ENCODE data around the gene IL36A.

- TF ChIP-seq CTCF (IDR thresholded peaks at IDR 0.05) (no peak), POLR2A (IDR thresholded peaks at IDR 0.05) (no peak)
These were observed 9.8 kb upstream of the IL36A start for GRCh38 chr2:112995346-112995920.
